HG03460 (cell line): Measurements from ENCODE around the gene BCL3.
"Not testable (repeated sequence)": the region's sequence is repeated elsewhere in the genome, so short reads cannot be mapped to it uniquely, and the experiment has no call there.

Experiments used
- ATAC-seq: cut with Tn5 transposase; IDR thresholded peaks from one replicate; pipeline ENCODE4 v1.9.1; 2021; ENCODE audit not compliant: unreplicated experiment

BCL3 gene

DNA sequence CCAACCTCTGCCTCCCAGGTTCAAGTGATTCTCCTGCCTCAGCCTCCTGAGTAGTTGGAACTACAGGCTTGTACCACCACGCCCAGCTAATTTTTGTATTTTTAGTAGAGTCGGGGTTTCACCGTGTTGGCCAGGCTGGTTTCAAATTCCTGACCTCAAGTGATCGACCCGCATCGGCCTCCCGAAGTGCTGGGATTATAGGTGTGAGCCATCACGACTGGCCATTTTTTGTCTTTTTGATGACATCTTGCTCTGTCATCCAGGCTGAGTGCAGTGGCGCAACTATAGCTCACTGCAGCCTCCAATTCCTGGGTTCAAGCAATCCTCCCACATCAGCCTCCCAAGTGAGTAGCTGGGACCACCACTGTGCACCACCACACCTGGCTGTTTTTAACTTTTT lies 28.1 kb upstream of the BCL3 start:
- ATAC-seq = not testable (repeated sequence)

DNA sequence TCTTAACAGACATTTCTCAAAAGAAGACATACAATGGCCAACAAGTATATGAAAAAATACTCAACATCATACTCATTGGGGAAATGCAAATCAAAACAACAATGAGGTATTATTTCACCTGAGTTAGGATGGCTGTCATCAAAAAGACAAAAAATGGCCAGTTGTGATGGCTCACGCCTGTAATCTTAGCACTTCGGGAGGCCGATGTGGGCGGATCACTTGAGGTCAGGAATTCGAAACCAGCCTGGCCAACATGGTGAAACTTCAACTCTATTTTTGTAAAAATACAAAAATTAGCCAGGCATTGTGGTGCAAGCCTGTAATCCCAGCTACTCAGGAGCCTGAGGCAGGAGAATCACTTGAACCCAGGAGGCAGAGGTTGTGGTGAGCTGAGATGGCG lies 27.6 kb upstream of the BCL3 start:
- no peak for ATAC-seq

DNA sequence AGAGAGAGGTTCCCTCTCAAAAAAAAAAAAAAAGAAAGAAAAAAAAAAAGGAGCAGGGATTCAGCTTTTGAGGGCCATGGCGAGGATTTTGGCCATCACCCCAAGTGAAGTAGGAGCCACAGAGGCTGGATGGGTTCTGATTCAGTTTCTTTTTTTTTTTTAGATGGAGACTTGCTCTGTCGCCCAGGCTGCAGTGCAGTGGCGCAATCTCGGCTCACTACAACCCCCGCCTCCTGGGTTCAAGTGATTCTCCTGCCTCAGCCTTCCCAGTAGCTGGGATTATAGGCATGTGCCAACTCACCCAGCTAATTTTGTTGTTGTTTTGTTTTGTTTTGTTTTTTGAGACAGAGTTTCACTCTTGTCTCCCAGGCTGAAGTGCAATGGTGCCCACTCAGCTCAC lies 27.1 kb upstream of the BCL3 start:
- ATAC-seq = not testable (repeated sequence)

DNA sequence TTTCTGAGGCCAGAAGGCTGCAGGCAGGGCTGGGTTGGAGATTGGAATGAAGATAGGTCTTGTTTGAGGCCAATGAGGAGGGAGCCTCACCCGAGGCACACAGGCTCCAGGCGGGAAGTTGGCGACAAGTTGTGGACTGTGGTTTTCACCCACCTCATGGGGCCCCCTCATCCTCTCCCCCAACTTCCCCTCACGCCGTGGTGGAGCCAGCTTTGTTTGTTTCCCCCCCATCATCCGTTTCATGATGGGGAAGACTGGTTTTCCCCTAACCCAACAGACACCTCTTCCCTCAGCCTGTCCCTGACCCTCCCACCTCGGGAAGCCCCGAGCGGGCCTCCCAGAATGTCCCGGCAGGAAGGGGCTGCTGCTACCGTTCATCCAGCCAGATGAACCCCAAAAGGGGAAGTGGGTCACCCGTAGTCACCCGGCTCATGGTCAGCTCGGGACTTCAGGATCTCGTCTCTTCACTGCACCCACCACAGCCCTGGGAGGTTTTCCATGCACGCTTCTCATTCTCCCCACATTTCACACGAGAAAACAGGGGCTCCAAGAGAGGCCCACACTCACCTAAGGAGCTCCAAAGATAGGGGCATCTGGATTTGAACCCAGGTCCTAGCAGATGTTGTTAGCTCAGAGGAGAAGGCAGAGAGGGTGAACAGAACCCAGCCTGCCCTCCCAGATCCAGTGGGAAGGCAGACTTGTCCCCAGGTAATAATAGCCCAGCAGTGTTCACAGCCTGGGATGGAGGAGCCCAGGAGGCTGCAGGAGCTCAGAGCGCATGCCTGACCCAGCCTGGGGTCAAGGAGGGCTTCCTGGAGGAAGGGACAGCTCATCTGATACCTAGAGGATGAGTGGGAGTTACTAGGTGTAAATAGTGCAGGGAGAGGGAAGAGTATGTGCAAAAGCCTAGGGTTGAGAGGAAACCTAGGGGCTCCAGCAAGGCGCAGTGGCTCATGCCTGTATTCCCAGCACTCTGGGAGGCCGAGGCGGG lies 26.1 kb upstream of the BCL3 start:
- no peak for ATAC-seq

DNA sequence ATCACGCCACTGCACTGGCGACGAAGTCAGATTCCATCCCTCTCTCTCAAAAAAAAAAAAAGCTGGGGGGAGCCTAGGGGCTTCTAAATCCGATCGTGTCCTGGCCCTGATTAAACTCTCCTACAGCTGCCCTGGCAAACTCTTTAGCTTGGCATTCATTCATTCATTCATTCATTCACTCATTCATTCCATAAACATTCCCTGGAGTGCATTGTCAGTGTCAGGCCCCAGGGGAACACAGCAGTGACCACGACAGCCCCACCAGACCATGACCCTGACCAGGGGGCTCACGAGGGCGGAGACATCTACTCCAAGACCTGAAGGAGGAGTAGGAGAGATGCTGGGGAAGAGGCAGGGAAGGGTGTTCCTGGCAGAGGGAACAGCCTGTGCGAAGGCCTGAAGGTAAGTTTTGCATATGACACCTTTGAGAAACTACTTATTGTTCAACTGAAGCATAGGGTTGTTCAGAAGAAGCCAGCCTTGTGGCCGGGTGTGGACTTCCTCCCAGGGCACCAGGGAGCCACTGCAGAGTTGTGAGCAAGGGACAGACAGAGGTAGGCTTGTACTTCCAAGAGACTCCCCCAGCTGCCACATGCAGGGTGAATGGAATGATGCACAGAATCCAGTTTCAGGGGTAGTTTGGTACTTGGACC lies 25.1 kb upstream of the BCL3 start:
- peak; percentile 16 for ATAC-seq

DNA sequence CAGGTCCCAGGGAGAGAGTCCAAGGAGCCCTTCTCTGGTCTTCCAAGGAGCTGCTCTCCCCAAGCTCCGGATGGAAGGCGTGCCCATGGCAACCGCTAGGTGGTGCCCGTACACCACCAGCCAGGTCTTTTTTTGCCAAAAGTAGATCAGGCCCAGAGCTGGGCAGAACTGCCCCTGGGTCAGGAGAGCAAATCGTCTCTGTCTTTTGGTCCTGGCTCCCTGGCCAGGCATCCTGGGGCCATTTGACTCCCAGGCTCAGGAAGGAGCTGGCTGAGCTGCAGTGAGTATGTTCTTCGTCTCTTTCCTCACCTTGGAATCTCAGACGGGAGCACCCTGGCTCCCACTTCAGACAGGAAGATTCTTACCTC lies 24.6 kb upstream of the BCL3 start:
- ATAC-seq = peak; percentile 66

DNA sequence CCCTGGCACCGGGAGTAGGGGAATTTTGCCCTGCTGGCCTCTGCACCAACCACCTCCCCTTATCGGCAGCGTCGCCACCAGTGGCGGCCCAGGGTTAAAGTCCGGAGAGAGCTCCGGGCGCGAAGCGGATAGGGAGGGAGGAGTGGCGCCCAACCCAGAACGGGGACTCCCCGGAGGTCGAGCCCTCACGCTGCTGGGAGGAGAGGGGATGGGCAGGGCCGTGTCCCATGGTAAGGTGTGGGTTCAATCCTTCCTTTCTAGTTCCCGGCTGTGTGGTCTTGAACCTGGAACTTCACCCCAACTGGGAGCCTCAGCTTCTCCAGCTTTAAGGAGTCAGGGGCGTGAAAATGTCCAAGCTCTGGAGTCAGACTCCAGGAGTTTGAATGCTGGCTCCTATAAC lies 23.3 kb upstream of the BCL3 start:
- ATAC-seq = no peak

DNA sequence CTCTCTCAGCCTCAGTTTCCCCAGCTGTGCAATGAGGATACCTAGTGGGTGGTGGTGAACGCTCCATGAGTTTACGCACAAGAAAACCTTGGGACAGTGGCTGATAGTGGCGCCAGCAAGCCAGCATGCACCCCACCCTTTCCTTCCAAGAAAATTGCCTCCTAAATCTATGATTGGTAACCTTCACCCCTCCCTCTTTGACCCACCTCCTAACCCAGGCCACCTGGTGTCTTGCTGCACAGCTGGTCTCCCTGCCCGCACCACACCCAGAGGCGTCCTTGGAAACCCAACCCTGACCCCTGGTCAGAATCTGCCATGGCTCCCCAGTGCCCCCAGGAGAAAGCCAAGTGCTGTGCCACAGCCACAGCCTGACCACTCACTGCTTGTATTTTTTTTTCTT lies 22.8 kb upstream of the BCL3 start:
- no peak for ATAC-seq

DNA sequence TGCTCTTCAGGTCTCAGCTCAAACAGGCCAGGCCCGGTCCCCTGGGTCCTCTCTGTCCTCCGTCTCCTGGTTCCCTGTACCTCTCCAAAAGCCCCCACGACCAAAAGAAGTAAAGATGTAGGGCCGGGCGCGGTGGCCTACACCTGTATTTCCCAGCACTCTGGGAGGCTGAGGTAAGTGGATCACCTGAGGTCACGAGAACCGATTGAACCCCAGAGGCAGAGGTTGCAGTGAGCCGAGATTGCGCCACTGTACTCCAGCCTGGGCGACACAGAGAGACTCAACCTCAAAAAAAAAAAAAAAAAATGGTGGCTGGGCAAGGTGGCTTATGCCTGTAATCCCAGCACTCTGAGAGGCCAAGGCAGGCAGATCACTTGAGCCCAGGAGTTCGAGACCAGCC lies 22.0 kb upstream of the BCL3 start:
- ATAC-seq = no peak

DNA sequence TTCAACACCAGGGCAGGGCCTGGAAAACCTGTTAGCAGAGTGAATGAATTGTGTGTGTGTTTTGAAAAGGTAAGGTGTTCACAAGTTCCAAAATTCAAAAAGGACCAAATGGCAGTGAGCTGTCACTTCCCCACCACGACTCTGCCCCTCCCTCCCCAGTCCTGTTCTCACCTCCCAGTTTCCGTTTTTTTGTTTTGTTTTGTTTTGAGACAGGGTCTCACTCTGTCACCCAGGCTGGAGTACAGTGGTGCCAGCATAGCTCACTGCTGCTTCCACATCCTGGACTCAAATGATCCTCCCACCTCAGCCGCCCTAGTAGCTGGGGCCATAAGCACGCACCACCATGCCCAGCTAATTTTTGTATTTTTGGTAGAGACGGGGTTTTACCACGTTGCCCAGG lies 20.3 kb upstream of the BCL3 start:
- ATAC-seq = no peak

DNA sequence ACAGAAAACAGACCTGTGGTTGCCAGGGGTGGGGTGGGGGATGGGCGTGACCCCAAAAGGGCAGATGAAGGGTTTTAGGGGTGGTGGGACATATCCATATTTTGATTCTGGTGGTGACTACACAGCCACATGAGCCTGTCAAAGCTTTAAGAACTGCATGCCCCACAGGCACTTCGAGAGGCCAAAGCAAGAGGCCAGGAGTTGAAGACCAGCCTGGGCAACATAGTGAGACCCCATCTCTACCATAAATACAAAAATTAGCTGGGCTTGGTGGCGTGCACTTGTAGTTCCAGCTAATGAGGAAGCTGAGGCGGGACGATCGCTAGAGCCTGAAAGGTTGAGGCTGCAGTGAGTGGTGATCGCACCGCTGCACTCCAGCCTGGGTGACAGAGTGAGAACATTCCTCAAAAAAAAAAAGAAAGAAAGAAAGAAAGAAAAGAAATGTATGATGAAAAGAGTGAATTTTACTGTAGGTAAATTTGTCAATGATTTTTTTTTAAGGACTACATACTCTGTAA lies 18.9 kb upstream of the BCL3 start:
- no peak for ATAC-seq

DNA sequence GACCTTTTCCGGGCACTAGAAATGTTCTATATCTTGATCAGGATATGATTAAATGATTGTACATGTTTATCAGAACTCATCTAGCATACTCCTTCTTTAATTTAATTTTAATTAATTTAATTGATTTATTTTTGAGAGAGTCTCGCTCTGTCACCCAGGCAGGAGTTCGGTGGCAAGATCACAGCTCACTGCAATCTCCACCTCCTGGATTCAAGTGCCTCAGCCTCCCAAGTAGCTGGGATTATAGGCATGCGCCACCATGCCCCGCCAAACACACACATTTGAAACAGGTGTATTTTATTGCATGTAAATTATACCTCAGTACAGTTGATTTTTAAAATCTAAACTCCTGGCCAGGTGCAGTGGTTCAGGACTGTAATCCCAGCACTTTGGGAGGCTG lies 17.4 kb upstream of the BCL3 start:
- no peak for ATAC-seq

DNA sequence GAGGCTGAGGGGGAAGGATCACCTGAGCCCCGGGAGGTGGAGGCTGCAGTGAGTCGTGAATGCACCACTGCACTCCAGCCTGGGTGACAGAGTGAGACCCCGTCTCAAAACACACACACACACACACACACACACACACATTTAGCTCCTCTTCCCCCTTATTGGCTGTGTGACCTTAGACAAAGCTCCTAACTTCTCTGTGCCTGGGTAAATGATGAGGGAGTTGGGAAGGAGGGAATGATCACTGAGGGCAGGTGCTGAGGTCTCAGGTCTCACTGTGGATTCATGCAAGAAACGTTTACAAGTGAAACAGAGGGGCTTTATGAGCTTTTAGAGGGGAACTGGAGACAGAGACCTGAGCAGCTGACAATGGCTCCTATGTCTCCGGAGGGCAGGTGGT lies 16.9 kb upstream of the BCL3 start:
- no peak for ATAC-seq

DNA sequence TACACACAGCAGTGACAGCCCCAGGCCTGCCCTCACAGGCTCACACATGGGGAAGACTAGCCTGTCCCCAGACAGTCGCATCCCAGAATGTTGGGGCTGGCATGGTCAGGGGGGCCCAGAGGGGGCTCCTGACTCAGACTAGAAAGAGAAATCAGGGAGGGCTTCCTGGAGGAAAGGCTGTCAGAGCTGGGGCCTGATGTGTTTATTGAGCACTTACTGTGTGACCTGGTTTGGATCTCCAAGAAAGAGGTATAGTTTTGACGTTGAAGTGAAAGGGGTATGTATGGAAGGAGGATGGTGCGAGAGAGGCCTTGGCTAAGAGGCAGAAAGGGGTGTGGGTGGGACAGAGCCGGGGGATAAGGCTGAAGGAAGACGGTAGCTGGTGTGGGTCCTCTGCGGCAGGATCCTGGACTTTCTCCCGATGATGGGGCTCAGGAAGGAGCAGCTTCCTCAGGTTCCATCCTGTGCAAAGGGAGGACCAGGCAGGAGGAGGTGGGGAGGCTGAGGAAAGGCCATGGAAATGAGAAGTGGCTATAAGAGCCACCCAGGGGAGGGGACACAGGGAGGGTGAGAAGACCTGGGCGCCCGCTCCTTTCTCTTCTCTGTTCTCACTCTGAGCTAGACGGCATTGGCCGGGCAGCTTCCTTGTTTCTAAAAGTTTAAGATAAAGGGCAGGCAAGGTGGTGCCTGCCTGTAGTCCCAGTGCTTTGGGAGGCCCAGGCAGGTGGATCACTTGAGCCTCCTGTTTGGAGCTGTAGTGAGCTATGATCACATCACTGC lies 16.1 kb upstream of the BCL3 start:
- no peak for ATAC-seq

DNA sequence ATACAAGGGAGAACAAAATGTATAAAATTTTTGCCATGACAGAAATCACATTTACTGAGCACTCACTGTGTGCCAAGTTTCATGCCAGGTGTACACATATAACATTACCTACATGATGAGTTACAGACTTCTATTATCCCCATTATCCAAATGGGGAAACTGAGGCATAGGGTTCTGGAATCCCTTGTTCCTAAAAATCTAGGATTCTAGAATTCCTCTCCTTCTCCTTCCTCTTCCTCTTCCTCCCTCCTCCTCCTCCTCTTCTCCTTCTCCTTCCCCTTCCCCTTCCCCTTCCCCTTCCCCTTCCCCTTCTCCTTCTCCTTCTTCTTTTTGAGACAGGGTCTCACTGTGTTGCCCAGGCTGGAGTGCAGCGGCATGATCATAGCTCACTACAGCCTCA lies 14.2 kb upstream of the BCL3 start:
- ATAC-seq = no peak

DNA sequence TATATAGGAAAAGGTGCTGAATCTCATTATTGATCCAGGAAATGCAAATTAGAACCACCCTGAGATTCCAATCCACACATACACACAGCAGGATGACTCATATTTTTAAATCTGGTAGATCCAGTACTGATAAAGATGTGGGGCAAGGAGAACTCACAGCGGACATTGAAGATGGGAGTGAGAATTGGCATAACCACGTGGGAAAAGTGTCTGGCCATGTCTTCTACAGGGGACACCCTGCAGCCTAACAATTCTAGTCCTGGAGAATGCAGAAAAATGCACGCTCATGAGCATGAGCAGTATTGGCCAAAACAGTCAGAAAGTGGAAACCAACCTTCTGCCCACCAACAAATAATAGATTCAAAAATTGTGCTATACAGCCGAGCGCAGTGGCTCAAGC lies 13.5 kb upstream of the BCL3 start:
- no peak for ATAC-seq

DNA sequence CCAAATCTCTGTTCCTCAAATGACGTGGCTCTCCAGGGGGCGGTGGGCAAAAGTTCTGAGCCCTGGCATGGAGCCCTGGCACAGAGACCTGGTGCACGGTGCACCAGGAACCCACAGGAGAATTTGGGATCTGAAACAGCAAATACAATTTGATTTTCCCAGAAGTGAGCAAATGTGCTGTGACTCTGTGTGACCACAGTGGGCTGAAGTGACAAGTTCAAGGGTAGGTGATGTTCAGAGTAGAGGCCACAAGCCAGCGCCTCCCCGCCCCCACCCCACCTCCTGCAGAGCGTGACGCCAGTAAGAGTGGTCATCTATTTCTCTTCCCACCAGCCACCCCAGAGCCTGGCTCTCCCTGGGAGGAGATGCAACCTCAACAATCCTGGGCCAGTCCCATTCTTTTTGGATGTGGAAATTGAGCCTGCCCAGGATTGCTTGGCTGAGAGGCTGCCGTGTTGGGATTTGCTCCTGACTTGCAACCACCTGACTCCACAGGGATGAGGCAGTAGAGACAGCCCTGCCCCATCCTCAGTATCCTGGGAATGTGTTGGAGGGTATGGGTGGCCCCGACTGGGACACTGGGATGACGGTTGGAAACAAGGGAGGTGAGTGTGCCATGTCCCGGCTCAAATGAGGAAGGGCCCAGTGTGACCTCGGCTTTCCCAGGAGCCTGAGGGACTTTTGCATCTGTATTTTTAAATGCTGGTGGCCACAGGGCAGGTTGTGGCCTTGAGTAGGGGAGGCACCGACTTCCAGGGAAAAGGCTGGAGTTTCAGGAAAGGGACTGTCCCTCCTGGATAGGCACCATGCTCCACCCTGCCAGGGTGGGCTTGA lies 11.1 kb upstream of the BCL3 start:
- ATAC-seq = no peak

DNA sequence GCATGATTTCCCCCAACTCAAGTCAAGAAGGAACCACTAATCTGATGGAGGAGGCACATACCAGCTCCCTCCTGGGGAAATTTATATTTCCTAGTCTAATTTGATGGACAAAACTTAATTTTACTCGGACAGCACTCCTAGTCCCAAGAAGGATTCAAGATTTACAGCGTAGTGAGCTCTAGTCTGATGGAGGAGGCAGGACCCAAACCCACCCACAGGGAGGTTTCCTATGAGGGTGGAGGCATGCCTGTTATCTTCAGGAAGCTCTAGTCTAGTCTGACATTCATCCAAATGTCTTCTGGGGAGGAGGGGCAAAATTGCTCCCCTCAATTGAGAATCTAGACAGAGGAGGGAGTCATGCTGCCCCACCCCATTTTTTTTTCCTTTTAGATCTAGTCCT lies 10.4 kb upstream of the BCL3 start:
- no peak for ATAC-seq

DNA sequence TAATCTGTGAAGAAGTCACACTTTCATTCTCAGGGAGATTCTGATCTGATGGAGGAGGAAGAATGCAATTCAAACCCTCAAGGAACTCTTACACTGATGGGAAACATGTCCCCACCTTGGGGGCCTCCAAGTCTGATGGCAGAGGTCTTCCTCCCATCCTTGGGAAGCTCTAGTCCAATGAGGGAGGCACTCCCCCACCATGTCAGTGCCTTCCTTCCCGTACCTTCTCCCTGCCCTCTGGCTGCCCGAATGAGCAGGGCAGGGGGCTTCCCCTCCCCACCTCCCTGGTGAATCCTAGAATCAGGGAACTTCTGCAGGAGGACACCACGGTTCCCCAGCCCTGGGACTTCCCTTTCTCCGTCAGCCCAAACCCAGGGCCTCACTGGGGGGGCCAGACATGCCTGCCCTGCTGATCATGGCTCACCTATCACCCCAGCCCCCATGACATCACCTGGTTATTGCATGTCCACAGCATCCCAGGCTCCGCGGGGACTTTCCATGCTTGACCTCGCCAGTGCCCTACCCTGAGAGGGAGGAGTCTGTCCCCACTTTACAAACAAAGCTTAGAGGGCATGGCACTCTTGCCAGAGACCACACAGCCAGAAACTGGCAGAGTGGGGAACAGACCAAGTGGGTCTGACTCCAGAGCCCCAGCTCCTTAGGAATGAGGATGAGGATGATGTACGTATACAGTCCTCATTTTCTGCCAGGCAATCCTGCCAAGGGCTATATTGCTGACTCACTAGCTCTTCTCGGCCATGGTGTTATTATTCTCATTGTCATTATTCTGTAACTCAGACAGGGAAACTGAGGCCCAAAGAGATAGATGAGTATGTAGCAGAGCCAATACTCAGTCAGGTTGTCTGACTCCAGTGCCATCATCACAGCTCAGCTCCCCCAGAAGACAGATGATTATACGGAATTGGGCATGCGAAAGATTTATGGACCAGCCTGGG lies 9.6 kb upstream of the BCL3 start:
- no peak for ATAC-seq
